GM19238 (cell line): ENCODE measurements around the gene LRFN4.
A peak's percentile ranks its signal among the peaks of the same experiment; 100 is the strongest.

Experiments used
- DNase-seq: peaks from one replicate; pipeline ENCODE4 v3.0.0; 2011; ENCODE audit warnings: low spot score; ENCODE audit not compliant: insufficient read length

LRFN4 gene

DNA sequence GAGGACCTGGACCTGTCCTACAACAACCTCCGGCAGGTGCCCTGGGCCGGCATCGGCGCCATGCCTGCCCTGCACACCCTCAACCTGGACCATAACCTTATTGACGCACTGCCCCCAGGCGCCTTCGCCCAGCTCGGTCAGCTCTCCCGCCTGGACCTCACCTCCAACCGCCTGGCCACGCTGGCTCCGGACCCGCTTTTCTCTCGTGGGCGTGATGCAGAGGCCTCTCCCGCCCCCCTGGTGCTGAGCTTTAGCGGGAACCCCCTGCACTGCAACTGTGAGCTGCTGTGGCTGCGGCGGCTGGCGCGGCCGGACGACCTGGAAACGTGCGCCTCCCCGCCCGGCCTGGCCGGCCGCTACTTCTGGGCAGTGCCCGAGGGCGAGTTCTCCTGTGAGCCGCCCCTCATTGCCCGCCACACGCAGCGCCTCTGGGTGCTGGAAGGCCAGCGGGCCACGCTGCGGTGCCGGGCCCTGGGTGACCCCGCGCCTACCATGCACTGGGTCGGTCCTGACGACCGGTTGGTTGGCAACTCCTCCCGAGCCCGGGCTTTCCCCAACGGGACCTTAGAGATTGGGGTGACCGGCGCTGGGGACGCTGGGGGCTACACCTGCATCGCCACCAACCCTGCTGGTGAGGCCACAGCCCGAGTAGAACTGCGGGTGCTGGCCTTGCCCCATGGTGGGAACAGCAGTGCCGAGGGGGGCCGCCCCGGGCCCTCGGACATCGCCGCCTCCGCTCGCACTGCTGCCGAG lies 1.5 kb downstream of the LRFN4 start:
- DNase-seq = no peak

DNA sequence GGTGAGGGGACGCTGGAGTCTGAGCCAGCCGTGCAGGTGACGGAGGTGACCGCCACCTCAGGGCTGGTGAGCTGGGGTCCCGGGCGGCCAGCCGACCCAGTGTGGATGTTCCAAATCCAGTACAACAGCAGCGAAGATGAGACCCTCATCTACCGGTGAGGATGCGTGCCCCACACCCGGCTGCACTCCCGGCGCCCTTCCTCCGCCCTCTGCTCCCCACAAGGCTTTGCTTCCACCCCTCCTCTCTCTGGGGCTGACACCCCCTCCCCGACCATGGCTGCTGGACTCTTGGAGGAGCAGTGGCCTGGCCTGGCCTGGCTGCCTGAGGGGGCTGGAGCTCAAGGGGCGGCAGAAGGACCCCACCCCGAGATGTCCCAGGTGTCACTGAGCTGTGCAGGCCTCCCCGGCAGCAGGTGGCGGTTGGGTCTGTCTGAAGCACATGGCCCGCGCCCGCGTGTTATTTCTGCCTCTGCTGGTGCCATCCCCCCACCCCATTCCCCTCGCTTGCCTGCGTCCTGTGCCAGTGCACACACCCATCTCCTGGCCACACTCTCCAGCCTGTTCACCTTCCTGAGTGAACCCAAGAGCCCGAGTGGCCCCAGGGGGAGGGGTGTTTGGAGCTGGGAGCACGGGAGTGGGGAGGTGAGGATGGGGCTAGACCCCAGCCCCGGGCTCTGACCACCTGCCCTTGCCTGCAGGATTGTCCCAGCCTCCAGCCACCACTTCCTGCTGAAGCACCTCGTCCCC lies 2.2 kb downstream of the LRFN4 start:
- no peak for DNase-seq

DNA sequence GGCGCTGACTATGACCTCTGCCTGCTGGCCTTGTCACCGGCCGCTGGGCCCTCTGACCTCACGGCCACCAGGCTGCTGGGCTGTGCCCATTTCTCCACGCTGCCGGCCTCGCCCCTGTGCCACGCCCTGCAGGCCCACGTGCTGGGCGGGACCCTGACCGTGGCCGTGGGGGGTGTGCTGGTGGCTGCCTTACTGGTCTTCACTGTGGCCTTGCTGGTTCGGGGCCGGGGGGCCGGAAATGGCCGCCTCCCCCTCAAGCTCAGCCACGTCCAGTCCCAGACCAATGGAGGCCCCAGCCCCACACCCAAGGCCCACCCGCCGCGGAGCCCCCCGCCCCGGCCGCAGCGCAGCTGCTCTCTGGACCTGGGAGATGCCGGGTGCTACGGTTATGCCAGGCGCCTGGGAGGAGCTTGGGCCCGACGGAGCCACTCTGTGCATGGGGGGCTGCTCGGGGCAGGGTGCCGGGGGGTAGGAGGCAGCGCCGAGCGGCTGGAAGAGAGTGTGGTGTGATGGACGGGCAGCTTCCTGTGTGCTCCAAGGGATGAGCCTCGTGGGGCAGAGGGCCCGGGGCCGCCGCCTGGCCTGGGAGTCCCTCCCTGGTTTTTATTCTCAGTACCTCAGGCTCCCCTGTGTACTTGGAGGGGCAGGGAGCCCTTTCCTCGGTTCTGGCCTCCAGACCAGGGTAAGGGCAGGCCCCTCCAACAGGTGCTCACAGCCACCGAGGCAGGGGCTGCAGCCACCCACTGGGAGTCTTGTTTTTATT lies 3.0 kb downstream of the LRFN4 start:
- no peak for DNase-seq

DNA sequence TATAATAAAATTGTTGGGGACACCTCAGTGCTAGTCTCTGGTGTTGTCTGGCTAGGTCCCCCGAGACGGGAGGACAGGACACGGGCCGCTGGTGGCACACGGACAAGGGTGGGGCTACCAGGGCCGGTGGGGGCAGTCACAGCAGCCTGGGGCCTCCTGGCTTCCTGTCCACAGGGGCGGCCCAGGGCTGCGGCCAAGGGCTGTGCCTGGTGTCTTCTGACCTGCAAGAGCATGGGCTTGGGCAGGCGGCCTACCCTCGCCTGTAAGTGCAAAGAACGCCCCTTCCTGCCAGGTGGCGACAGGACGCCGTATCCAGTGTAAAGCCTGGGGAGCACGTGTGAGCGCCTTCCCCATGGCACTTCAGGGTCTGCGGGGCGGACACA lies 3.6 kb downstream of the LRFN4 start:
- DNase-seq = no peak

DNA sequence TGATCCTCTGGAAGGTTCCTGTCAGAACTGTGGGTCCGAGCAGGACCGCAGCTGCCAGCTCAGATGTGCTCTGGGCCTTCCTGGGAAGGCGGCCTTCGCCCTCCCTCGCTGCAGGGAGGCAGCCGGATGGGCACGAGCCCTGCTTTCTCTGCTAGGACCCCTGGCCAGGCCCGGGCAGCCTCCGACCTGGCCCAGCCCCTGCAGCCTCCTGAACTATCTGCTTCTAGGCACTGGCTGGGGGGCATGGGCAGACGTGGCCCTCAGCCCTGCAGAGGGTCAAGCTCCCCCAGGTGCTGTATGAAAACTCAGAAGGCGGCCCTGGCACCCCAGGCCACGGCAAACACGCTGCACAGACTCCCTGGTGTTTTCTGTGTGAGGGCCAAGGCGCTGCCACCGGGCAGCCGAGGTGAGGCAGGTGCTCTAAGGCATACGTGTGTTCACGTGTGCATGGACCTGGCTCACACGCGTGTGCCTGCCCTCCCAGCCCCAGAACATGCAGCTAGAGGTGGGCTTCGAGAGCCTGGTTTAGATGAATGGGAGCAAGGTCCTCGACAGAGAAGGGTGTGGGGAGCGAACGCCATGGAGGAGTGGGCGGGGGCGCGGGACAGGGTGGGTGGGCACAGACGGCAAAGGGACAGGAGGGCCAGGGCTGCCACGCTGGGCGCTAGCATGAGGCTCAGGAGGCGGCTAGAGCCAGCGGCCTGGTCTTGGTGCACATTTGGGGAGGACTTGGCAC lies 4.3 kb downstream of the LRFN4 start:
- DNase-seq = no peak

DNA sequence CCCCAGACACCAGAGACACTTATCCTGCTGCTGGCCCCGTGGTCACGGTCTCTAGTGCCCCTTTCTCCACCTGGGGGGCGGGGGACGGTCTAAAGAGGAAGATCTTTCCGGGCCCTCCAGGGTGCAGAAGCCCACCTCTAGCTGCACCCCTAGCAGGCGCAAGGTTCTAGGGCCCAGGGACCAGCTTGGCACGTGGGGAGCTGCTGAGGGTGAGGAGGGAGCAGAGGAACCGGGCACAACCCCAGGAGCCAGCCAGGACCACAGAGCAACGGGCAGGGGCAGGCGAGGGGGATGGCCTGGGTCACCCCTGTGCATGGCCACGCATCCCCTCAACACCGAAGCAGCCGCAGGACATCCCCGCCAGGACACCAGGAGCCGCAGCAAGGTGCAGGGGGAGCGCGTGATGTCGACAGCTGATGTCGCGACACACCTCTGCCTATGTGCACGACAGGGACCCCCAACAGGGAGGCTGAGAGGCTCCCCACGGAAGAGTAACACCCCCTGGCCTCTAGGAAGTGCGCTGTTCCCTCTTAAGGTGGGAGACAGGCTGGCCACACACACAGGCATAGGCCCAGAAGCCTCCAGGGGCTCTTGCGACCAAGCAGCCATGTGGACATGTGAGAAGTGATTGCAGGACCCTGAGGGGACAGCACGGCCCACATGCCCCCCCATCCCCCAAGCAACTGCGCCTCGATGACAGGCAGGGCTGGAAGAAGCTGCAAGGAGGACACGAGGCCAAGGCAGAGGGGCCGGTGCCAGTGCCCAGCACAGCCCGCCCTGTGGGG lies 5.1 kb downstream of the LRFN4 start:
- no peak for DNase-seq

DNA sequence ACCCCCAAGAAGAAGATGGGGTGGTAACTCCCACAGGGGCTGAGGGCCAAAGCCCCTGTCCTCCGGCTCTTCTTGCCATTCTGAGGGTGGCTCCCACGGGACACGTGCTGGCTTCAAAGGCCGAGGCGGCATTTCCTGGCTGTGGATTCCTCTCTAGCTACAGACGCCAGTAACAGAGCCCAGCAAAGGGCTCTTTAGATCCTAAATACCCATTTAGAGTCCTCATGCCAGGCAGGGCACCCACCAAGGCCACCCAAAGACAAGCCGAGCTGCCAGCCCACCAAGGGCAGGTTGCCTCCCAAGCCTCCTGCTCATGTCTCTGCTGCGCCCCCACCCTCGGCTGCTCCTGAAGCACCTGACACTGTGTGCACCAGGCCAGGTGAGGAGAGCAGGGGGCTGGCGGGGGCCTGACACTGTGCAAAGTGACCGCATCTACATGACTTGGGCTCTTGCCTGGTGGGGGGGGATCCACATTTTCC lies 5.7 kb downstream of the LRFN4 start:
- no peak for DNase-seq

DNA sequence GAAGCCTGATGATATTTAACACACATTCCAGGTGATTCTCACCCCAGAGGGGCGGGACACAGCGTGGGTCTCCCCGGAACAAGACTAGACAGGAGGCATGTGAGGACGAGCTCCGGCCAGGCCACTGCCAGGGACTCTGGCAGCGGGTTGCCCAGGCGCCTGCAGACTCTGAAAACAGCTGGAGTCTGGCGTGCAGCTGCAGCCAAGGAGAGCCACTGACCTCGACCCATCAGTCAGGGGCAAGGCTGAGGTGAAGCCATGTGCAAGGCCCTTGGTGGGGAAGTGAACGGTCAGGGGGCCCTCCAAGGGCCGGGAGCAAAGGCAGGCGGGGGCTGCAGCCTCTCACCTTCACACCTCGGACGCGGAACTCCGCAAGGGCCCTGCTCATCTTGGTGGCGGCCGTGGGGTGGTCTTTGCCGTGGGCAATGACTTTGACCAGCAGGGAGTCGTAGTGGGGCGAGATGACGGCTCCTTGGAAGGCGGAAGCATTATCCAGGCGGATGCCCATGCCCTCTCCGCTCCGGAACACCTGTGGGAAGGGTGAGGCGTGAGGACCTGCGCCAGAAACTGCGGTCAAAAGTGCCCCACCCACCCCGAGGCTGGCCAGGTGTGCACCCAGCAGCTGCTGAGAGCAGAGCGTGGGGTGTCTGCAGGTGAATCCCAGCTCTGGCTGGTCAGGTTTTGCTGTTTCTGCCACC lies 6.7 kb downstream of the LRFN4 start:
- no peak for DNase-seq

DNA sequence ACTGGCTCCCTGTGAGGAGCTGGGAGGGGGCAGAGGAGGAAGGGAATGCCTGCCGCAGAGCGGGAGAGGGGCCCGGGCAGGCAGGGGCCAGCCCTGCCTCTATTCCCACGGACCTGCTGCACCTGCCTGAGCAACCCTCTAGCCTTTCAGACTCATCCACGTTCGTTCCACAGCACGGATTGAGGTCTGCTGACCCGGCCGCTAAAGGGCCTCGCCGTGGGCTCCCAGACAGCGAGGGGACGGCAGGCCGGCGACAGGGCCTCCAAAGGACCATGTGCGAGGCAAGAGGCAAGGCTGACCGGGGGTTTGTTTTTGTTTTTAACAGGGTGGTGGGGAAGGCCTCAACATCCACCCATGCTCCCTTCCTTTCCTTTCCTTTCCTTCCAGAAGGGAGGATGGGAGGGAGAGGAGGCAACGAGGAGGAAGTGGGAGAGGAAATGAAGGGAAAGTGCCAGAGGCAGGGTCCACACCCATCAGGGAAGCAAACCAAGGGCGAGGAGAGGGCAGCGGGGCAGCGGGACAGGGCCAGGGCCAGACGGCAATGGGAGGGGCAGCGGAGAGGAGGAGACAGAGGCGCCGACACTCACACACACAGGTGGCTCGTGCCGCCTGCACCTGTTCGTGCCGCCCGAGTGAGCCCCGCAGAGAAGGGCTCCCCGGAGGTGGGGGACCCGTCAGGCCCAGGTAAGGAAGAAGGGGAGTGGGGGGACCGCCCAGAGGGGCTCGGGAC lies 7.5 kb downstream of the LRFN4 start:
- DNase-seq = no peak

DNA sequence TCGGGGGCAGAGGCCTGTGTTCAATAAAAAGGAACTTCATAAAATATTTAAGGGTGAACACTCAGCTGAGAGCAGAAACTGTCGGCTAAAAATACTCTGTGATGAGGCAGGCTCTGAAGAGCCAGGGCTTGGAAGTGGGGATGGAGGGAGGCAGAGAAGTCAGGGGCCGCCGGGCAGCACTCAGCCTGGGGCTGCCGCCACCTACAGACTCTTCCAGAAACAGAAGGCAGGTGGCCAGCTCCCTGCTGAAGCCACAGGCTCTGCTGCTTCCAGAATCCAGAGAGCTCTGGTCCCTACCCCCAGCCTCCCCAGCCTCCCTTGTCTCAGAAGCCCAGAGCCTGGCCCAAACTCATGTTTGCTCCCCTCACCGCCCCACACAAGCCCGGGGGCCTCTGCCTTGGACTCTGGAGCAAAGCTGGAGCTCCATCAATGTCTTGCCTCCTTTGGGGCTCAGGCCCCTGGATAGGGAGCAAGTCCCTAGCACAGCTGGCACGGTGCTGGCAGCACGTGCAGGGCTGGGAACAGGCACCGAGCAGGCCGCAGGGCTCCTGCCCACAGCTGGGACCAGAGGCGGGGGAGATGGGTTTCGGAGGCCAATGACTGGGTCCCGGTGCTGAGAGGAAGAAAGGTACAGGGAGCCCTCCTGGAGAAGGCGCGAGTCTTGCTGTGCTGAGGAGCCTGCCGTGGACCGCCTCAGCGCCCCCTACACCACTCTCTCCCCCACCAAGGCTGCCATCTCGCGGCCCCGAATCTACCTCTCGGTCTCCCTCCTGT lies 8.2 kb downstream of the LRFN4 start:
- DNase-seq = no peak

DNA sequence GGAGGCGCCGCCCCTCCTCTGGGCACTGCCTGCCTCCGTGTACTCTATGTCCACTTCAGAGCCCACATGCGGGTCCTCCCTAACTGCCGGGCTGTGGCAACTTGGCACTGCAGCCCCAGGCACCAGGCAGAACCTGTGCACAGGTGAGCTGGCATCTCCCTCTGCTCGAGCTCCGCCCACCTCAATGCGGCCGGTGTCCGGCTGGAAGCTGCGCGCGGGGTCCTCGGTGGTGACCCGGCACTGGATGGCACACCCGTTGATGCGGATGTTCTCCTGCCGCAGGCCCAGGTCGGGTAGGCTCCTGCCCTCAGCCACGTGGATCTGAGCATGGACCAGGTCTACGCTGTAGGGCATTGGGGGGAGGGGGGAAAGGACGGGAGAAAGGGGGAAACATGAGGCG lies 9.1 kb downstream of the LRFN4 start:
- DNase-seq = no peak

DNA sequence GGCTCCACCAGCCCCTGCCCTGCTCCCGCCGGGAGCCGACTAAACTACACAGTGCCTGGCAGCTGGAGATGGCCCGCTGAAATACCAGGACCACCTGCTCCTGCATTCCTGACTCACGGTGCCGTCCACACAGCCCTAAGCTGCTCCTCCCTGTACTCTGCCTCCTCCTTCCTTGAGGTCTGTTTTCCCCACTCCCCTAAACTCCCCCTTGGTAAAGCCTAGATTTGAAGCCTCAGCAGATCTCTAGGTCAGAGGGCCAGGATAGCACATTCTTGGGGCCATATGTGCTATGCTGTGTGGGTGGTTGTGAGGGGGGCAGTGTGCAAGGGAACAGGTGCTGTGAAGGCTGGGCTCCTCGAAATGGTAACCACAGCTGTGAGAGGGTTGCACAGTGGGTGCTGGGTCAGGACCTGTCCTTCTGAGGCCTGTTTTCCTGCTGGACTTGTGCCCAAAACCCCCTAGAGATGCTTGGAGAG lies 9.7 kb downstream of the LRFN4 start:
- no peak for DNase-seq

DNA sequence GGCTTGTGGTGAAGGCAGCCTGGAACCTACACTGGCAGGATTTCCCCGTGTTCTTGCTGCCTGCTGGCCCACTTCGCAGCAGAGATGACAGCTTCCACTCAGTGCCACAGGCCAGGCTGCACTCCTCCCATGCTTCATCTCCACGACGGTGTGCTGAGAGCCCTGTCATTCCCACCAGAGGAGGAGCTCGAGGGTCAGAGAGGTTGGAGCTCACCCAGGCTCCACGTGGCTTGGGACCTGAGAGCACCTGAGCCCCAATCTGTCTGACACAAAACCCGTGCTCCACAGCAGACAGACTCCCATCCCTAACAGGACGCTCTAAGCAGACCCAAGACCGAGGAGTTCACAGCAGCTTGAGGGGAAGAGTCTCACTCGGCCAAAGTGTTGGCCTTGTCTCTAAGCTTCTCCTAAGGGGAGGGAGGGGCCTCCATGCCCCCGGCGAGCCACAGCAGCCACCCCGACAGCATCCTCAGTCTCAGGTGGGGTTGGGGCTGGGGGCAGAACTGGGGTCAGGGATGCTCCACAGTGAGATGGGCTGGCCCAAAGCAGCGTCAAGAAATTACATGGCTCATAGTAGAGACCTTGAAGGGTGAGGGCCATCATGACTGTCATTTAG lies 10.7 kb downstream of the LRFN4 start:
- DNase-seq = no peak

DNA sequence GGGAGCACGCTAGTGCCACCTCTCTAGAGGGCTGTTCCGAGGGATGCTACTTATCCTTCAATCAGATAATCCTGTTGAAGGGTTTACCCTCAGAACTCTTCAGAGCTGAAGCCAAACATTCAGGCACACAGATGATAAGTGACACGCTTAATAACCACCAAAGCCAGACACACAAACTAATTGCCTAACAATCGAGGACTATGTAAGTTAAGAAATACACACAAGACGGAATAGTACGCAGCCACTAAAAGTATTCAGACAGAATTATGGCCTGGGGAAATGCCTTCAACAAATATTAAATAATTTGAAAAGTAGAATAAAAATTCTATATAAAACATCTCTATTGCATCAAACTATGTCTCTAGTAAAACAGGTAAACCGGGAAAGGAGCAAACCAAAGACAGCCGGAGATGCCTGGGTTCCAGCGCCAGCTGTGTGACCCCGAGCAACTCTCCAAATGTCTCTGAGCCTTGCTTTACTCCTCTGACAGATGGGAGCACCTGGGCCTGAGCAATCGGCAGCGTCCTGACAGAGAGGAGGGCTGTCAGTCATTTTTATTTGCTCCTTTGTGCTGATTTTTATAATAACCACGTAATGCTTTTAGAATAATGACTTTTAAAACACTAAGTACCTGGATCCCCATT lies 11.3 kb downstream of the LRFN4 start:
- DNase-seq = no peak

DNA sequence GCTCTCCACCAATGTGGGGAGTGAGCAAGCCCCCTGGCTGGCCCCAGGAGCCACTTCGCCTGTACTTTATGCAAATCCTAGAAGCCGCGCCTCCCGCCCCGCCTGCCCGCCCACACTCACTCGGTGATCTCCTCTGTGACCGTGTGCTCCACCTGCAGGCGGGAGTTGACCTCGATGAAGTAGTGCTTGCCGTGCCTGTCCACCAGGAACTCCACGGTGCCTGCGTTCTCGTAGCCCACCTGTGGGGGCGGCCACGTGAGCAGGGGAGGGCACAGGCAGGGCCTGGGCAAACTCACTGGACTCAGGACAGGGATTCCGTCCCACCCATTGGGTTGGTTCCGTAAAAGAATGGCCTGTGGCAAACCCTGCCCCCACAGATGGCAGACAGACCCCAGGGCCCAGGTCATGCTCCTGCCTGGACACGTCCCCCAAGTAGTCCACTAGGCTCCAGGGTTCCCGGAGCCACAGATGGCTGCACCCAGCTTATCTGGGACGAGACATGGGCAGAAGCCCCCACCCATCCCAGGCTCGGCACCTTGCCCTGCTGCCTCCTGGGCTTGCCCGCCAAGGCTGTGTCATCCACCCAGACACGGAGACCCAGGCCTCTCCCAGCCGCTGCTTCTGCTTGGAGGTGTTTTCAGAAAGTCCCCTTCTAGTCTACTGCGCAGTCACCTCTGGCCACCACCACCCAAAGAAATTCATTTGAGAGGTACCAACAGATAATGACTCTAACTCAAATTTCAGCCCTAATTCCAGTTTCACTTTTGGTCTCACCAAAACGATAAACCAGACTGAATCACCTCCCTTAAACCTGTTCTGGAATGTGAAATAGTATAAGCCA lies 12.1 kb downstream of the LRFN4 start:
- peak; percentile 93 for DNase-seq

DNA sequence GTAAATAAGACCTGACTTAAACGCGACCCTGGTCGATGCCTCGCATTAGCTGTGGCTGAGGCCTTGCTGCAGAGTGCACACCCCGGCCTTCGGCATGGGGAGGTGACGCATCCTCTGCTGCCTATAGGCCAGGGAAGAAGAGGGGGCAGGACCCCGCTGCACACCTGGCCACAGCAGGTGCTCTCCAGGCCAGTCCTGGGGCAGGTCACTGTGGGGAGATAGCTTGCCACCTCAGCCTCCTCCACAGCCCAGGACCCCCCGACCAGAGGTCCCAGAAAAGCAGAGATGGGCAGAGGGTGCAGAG lies 12.7 kb downstream of the LRFN4 start:
- DNase-seq = no peak

DNA sequence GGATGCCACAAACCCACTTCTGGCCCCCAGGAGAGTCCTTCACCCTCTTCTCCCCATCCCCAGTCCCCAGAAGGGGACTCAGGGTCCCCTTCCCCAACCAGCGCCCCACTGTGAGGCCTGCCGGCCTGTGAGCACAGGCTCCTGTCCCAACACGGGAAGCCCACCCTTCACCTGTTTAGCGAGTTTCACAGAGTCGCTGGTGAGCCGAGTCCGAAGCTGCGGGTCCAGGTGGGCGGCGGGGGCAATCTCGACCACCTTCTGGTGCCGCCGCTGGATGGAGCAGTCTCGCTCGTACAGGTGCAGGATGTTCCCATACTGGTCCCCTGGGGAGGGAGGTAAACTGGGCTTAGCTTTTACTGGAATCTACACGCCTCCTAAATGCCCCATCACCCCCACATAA lies 13.3 kb downstream of the LRFN4 start:
- DNase-seq = no peak
